Vagina (tissue), 2 donors: ENCODE results near the gene PHLDB1. TPM values are rescaled to one million over a fixed set of nuclear protein-coding genes. Genes with fewer than 3 reads are reported as not detected.

ENCODE experiments used
- DNase-seq, 2 donors: peaks; one replicate each; pipeline ENCODE4 v3.0.0-alpha.2; 2017; ENCODE audit errors: extremely low spot score in 2 of 2
- H3K27ac ChIP-seq: fragments of 200-600 bp; sonication (generic); one replicate; pipeline ENCODE4 v1.5.1; 2019
- H3K27me3 ChIP-seq: fragments of 200-600 bp; sonication (generic); one replicate; pipeline ENCODE4 v1.5.1; 2019
- H3K36me3 ChIP-seq, 2 donors: fragments of 200-600 bp; sonication (generic); one replicate each; pipeline ENCODE4 v1.5.1; 2017 to 2019
- H3K4me1 ChIP-seq: fragments of 200-600 bp; sonication (generic); one replicate; pipeline ENCODE4 v1.5.1; 2019
- H3K4me3 ChIP-seq, 2 donors: fragments of 200-600 bp; sonication (generic); 1 replicate in 1 of 2; 2 replicates in 1 of 2; pipeline ENCODE4 v1.5.1; 2016 to 2019
- H3K9me3 ChIP-seq: fragments of 200-600 bp; sonication (generic); one replicate; pipeline ENCODE4 v1.5.1; 2019
- POLR2A ChIP-seq, 2 donors: fragments of 450-650 bp; IDR thresholded peaks; one replicate each; pipeline ENCODE4 v1.6.1; 2017; ENCODE audit warnings: antibody characterized with exemption in 2 of 2, mild to moderate bottlenecking in 2 of 2, moderate library complexity in 2 of 2
- POLR2AphosphoS5 ChIP-seq, 2 donors: sonication (generic); formaldehyde crosslinking; IDR thresholded peaks; one replicate each; pipeline ENCODE4 v1.9.0; 2017; ENCODE audit warnings: antibody characterized with exemption in 2 of 2, mild to moderate bottlenecking in 2 of 2, low read depth in 1 of 2; ENCODE audit not compliant: insufficient read depth in 1 of 2
- intact Hi-C: fragments of 100-400 bp; cut with DNase I; formaldehyde crosslinking; loops from one replicate; pipeline ENCODE4 v1.15.1; 2023
- total RNA-seq: library from RNA; depleted of rRNA; stranded (reverse); fragments of >200 nt; gene quantifications from one replicate; pipeline ENCODE4 v1.2.3, GENCODE V29; 2016
- TF ChIP-seq, protein P1 (sequence below), 3 experiments: fragments of 450-650 bp in 2 of 3; fragments of 200-600 bp in 1 of 3; sonication (generic) in 1 of 3; IDR thresholded peaks; one replicate each; pipeline ENCODE4 v1.5.1; 2017 to 2019; ENCODE audit warnings: antibody characterized with exemption in 3 of 3, mild to moderate bottlenecking in 2 of 3, moderate library complexity in 2 of 3

The PHLDB1 gene
- total RNA-seq, 1 donor from 2014 or later: 119 TPM

DNA sequence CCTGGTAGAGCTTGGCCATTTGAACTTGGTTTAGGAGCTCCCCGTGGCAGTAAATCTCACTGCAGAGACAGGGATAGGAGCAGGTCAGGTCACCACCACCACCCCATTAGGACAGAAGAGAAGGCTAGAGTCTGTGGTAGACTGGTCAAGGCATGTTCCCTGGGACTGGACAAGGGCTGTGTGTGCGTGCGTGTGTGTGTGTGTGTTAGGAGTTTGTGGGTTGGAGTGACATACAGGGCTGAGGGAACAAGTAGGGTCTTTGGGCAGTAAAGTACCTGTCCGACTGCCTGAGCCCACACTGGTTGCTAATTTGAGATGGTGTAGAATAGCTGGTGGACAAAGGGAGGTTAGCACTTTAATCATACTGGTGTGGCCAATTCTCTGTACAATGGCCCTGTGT lies 56.0 kb downstream of the PHLDB1 start:
- no peak overlapping the region for H3K27ac ChIP-seq
- H3K9me3 ChIP-seq: no peaks in the 10 kb centered on the region
- TF ChIP-seq POLR2A (IDR thresholded peaks at IDR 0.05) (no peak), POLR2AphosphoS5 (IDR thresholded peaks at IDR 0.05; ENCODE audit: insufficient read depth in 1 of 2, low read depth in 1 of 2) (no peak)
- TF ChIP-seq, protein P1, sequence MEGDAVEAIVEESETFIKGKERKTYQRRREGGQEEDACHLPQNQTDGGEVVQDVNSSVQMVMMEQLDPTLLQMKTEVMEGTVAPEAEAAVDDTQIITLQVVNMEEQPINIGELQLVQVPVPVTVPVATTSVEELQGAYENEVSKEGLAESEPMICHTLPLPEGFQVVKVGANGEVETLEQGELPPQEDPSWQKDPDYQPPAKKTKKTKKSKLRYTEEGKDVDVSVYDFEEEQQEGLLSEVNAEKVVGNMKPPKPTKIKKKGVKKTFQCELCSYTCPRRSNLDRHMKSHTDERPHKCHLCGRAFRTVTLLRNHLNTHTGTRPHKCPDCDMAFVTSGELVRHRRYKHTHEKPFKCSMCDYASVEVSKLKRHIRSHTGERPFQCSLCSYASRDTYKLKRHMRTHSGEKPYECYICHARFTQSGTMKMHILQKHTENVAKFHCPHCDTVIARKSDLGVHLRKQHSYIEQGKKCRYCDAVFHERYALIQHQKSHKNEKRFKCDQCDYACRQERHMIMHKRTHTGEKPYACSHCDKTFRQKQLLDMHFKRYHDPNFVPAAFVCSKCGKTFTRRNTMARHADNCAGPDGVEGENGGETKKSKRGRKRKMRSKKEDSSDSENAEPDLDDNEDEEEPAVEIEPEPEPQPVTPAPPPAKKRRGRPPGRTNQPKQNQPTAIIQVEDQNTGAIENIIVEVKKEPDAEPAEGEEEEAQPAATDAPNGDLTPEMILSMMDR (IDR thresholded peaks at IDR 0.05): no peak
- H3K4me3 ChIP-seq: no peak overlapping the region
- H3K4me1 ChIP-seq: peaks cover 14% of the 10 kb centered on the region
- no peaks in the 10 kb centered on the region for H3K27me3 ChIP-seq
- no peak for DNase-seq
- no peaks in the 10 kb centered on the region for H3K36me3 ChIP-seq
- intact Hi-C loops: no loop called here

DNA sequence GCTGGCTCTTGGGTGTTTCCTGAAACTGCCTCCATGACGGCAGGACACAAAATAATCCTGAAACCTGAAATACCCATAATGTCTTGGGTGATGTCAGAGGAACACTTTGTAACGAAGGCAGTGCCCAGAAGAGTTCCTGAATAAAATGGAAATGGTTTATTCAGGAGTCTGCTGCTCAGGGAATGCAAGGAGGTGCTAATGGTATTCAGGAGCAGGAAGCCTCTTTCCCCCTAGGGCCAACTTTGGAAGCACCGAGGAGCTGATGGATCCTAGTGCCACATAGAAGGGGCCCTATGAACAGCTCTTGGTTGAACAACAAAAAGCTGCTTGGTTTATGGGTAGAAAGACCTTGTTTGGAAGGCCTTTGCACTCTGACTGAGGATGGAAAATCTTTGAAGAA lies 56.5 kb downstream of the PHLDB1 start:
- intact Hi-C loops: no loop called here
- no peak overlapping the region for H3K27ac ChIP-seq
- no peaks in the 10 kb centered on the region for H3K27me3 ChIP-seq
- TF ChIP-seq POLR2AphosphoS5 (IDR thresholded peaks at IDR 0.05; ENCODE audit: insufficient read depth in 1 of 2, low read depth in 1 of 2) (no peak), POLR2A (IDR thresholded peaks at IDR 0.05) (no peak)
- TF ChIP-seq, protein P1 (IDR thresholded peaks at IDR 0.05): no peak
- no peaks in the 10 kb centered on the region for H3K9me3 ChIP-seq
- no peak overlapping the region for H3K4me3 ChIP-seq
- no peak for DNase-seq
- peaks cover 13% of the 10 kb centered on the region for H3K4me1 ChIP-seq
- no peaks in the 10 kb centered on the region for H3K36me3 ChIP-seq

GRCh38 chr11:118666371-118666770 lies 59.0 kb downstream of the PHLDB1 start:
- Histone ChIP-seq H3K9me3 (no peaks in the 10 kb centered on the region), H3K36me3 (no peaks in the 10 kb centered on the region), H3K4me3 (no peak overlapping the region), H3K27me3 (no peaks in the 10 kb centered on the region), H3K27ac (no peak overlapping the region), H3K4me1 (no peaks in the 10 kb centered on the region)
- TF ChIP-seq POLR2A (IDR thresholded peaks at IDR 0.05) (no peak), POLR2AphosphoS5 (IDR thresholded peaks at IDR 0.05; ENCODE audit: insufficient read depth in 1 of 2, low read depth in 1 of 2) (no peak)
- TF ChIP-seq, protein P1 (IDR thresholded peaks at IDR 0.05): no peak
- no peak for DNase-seq
- intact Hi-C loops: no loop called here

DNA sequence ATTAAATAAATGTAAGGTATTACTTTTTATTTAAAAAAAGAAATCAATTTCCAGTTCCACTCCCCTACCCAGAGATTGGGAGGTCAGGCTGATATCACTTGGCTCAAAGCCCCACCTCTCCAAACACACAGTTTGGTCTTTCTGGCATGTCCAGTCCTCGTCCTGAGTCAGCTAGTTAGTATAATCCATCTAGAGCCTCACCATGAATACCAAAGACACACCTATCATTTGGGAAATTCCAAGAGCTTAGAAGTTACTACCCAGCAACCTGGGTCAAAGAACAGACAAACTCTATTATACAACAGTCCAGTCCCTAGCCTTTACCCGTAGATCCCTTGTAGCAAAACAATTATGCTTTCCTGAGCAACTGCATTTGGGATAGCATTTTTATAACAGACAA lies 62.6 kb downstream of the PHLDB1 start:
- Histone ChIP-seq H3K36me3 (no peaks in the 10 kb centered on the region), H3K27me3 (no peaks in the 10 kb centered on the region), H3K9me3 (no peaks in the 10 kb centered on the region), H3K4me1 (no peaks in the 10 kb centered on the region), H3K4me3 (no peak overlapping the region), H3K27ac (no peak overlapping the region)
- intact Hi-C loops: no loop called here
- no peak for DNase-seq
- TF ChIP-seq, protein P1 (IDR thresholded peaks at IDR 0.05): no peak
- no peak for TF ChIP-seq POLR2AphosphoS5 (IDR thresholded peaks at IDR 0.05; ENCODE audit: insufficient read depth in 1 of 2, low read depth in 1 of 2)
- TF ChIP-seq POLR2A (IDR thresholded peaks at IDR 0.05): no peak

DNA sequence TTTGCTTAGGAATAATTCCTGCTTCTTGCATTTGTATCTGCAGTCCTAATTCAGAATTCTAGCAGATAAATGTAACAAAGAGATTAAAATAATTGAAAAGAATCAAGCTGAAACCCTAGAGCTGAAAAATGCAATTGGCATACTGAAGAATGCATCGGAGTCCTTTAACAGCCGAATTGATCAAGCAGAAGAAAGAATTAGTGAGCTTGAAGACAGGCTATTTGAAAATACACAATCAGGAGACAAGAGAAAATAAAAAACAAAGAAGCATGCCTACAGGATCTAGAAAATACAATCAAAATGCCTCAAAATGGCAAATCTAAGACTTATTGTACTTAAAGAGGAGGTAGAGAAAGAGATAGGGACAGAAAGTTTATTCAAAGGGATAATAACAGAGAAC lies 63.8 kb downstream of the PHLDB1 start:
- Histone ChIP-seq H3K36me3 (no peaks in the 10 kb centered on the region), H3K9me3 (no peaks in the 10 kb centered on the region), H3K4me3 (no peak overlapping the region), H3K4me1 (no peaks in the 10 kb centered on the region), H3K27me3 (no peaks in the 10 kb centered on the region), H3K27ac (no peak overlapping the region)
- DNase-seq: no peak
- intact Hi-C loops: no loop called here
- TF ChIP-seq POLR2A (IDR thresholded peaks at IDR 0.05) (no peak), POLR2AphosphoS5 (IDR thresholded peaks at IDR 0.05; ENCODE audit: insufficient read depth in 1 of 2, low read depth in 1 of 2) (no peak)
- TF ChIP-seq, protein P1 (IDR thresholded peaks at IDR 0.05): no peak
